Measurements from ENCODE around the gene SCYGR3. TPM values are rescaled to one million over a fixed set of nuclear protein-coding genes. Genes with fewer than 3 reads are reported as not detected.

The SCYGR3 gene
- total and polyA plus RNA-seq, 2 of the 13 experiments (the other 11 are each of a cell fraction or from before 2014, with no cell fraction given) = not detected

DNA sequence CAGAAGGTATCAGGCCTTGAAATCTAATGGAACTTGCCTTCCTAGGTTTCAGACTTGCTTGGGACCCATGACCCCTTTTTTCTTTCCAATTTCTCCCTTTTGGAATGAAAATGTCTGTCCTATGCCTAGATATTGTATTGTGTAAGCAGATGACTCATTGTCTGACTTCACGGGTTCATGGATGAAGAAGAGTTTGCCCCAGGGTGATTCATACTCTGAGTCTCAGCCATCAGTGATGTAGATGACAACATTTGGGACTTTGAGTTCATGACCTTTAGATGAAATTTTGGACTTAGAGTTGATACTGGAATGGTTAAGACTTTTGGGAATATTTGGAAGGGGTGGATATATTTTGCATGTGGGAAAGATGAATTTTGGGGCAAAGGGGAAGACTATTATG is 40.8 kb upstream of the SCYGR3 start (continued):
- TF ChIP-seq CBX2 (IDR thresholded peaks at IDR 0.05; ENCODE audit: low read depth, low read length) = no peak
- TF ChIP-seq CBX2 (CRISPR knock-in tag; IDR thresholded peaks at IDR 0.05; ENCODE audit: low read depth) = no peak
- TF ChIP-seq YY1 (IDR thresholded peaks at IDR 0.05; ENCODE audit: insufficient read depth, insufficient replicate concordance, low read depth, low read length) = no peak
- peak; percentile 48; the same call in 1 of the 2 replicates for TF ChIP-seq EHMT2 (IDR thresholded peaks at IDR 0.05; ENCODE audit: borderline replicate concordance, low read depth, low read length)
- no peak for TF ChIP-seq ZNF652 (CRISPR knock-in tag; IDR thresholded peaks at IDR 0.05; ENCODE audit: borderline replicate concordance, low read depth)
- TF ChIP-seq, protein P1, sequence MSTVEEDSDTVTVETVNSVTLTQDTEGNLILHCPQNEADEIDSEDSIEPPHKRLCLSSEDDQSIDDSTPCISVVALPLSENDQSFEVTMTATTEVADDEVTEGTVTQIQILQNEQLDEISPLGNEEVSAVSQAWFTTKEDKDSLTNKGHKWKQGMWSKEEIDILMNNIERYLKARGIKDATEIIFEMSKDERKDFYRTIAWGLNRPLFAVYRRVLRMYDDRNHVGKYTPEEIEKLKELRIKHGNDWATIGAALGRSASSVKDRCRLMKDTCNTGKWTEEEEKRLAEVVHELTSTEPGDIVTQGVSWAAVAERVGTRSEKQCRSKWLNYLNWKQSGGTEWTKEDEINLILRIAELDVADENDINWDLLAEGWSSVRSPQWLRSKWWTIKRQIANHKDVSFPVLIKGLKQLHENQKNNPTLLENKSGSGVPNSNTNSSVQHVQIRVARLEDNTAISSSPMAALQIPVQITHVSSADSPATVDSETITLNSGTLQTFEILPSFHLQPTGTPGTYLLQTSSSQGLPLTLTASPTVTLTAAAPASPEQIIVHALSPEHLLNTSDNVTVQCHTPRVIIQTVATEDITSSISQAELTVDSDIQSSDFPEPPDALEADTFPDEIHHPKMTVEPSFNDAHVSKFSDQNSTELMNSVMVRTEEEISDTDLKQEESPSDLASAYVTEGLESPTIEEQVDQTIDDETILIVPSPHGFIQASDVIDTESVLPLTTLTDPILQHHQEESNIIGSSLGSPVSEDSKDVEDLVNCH (CRISPR knock-in tag; IDR thresholded peaks at IDR 0.05) = no peak
- TF ChIP-seq, protein P2, sequence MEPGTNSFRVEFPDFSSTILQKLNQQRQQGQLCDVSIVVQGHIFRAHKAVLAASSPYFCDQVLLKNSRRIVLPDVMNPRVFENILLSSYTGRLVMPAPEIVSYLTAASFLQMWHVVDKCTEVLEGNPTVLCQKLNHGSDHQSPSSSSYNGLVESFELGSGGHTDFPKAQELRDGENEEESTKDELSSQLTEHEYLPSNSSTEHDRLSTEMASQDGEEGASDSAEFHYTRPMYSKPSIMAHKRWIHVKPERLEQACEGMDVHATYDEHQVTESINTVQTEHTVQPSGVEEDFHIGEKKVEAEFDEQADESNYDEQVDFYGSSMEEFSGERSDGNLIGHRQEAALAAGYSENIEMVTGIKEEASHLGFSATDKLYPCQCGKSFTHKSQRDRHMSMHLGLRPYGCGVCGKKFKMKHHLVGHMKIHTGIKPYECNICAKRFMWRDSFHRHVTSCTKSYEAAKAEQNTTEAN (CRISPR knock-in tag; conservative IDR thresholded peaks at IDR 0.05) = no peak
- TF ChIP-seq ZBTB21 (CRISPR knock-in tag; IDR thresholded peaks at IDR 0.05) = peak; percentile 86
- TF ChIP-seq TGIF2 (CRISPR knock-in tag; IDR thresholded peaks at IDR 0.05) = no peak
- no peak for TF ChIP-seq ZMYM3 (CRISPR knock-in tag; IDR thresholded peaks at IDR 0.05)
- TF ChIP-seq, protein P3, sequence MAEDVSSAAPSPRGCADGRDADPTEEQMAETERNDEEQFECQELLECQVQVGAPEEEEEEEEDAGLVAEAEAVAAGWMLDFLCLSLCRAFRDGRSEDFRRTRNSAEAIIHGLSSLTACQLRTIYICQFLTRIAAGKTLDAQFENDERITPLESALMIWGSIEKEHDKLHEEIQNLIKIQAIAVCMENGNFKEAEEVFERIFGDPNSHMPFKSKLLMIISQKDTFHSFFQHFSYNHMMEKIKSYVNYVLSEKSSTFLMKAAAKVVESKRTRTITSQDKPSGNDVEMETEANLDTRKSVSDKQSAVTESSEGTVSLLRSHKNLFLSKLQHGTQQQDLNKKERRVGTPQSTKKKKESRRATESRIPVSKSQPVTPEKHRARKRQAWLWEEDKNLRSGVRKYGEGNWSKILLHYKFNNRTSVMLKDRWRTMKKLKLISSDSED (CRISPR knock-in tag; IDR thresholded peaks at IDR 0.05) = no peak
- no peak for TF ChIP-seq SRSF4 (IDR thresholded peaks at IDR 0.05; ENCODE audit: low read depth, low read length, poor library complexity, severe bottlenecking)
- TF ChIP-seq ZFP1 (CRISPR knock-in tag; IDR thresholded peaks at IDR 0.05) = no peak
- TF ChIP-seq ZNF75D (CRISPR knock-in tag; IDR thresholded peaks at IDR 0.05; ENCODE audit: borderline replicate concordance) = no peak
- TF ChIP-seq CHD4 (IDR thresholded peaks at IDR 0.05; ENCODE audit: borderline replicate concordance, low read length) = no peak
- no peak for TF ChIP-seq IRX3 (CRISPR knock-in tag; IDR thresholded peaks at IDR 0.05; ENCODE audit: borderline replicate concordance, low read depth)
- TF ChIP-seq ZNF292 (CRISPR knock-in tag; IDR thresholded peaks at IDR 0.05; ENCODE audit: borderline replicate concordance, low read depth) = no peak
- TF ChIP-seq ATF1 (CRISPR knock-in tag; IDR thresholded peaks at IDR 0.05) = peak; percentile 34; the same call in 1 of the 2 replicates
- TF ChIP-seq, protein P4, sequence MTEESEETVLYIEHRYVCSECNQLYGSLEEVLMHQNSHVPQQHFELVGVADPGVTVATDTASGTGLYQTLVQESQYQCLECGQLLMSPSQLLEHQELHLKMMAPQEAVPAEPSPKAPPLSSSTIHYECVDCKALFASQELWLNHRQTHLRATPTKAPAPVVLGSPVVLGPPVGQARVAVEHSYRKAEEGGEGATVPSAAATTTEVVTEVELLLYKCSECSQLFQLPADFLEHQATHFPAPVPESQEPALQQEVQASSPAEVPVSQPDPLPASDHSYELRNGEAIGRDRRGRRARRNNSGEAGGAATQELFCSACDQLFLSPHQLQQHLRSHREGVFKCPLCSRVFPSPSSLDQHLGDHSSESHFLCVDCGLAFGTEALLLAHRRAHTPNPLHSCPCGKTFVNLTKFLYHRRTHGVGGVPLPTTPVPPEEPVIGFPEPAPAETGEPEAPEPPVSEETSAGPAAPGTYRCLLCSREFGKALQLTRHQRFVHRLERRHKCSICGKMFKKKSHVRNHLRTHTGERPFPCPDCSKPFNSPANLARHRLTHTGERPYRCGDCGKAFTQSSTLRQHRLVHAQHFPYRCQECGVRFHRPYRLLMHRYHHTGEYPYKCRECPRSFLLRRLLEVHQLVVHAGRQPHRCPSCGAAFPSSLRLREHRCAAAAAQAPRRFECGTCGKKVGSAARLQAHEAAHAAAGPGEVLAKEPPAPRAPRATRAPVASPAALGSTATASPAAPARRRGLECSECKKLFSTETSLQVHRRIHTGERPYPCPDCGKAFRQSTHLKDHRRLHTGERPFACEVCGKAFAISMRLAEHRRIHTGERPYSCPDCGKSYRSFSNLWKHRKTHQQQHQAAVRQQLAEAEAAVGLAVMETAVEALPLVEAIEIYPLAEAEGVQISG (CRISPR knock-in tag; IDR thresholded peaks at IDR 0.05) = no peak
- TF ChIP-seq ZSCAN25 (CRISPR knock-in tag; IDR thresholded peaks at IDR 0.05) = no peak
- TF ChIP-seq NFRKB (IDR thresholded peaks at IDR 0.05) = no peak
- no peak for TF ChIP-seq HNRNPLL (IDR thresholded peaks at IDR 0.05; ENCODE audit: low read depth, low read length, poor library complexity, severe bottlenecking)
- TF ChIP-seq RFX1 (IDR thresholded peaks at IDR 0.05) = no peak
- no peak for TF ChIP-seq ZNF337 (CRISPR knock-in tag; IDR thresholded peaks at IDR 0.05; ENCODE audit: borderline replicate concordance, low read depth)
- TF ChIP-seq ZNF251 (CRISPR knock-in tag; IDR thresholded peaks at IDR 0.05) = no peak
